ENCODE measurements around the gene HOXA3. TPM values are rescaled to one million over a fixed set of nuclear protein-coding genes. Genes with fewer than 3 reads are reported as not detected.

HOXA3 gene
- total RNA-seq, 1 experiment from 2014 or later = 9.2 TPM

DNA sequence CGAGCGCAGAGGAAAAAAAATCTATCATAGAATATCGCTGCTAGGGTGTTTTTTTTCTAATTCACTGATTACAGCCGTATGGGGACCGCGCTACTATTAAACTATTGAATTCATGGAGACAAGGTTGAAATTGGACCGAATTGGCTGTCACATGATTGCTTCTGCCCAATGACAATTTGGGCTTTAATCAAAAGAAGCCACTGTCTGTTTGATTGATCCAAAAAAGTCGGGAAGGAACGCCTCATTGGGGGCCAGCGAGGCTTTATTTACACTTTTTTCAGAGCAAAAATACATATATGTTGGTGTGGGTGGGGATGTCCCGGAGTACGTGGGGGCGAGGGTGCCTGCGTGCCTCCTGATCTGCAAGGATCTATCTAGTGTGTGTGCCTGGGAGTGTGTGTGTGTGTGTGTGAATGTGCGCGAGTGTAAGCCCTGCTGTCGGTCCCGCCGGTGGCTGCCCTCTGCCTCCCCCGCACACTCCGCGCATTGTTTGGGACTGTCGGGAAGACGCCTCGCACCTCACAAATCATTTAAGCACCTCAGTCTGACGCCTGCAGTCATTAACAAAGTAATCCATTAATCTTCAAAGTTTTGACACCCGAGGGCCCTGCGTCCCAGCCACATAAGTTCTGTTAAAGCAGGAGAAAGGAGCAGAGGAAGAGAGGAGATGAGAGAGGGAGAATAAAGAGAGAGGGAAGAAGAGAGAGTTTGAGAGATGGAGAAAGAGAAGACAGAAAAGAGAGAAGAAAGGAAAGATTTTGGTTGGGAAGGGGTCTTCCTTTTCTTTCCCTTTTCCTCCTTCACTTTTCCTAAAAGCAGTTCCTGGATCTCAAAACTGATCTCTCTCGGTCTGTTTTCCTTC lies 49.6 kb downstream of the HOXA3 start, which contains the start of gene HOXA2:
TSS of gene HOXA2 (minus strand) at position 103 of the 862 bp plus-strand sequence. CDS start 183 bp downstream, outside the sequence.
- no peak for ATAC-seq
- Histone ChIP-seq H3K9me2 (ENCODE audit: insufficient read depth) (no peaks in the 10 kb centered on the region), H2AFZ (ENCODE audit: low read depth, low read length, poor library complexity, severe bottlenecking) (no peak within 1 kb of the TSS), H3K79me2 (ENCODE audit: insufficient read depth, low read length) (peaks cover 11% of the 10 kb centered on the region; the same call in 1 of the 2 replicates), H4K20me1 (ENCODE audit: insufficient read depth) (no peaks in the 10 kb centered on the region), H3K4me1 (ENCODE audit: control insufficient read depth in 1 of 2, insufficient read depth in 2 of 2, low read length in 2 of 2) (peaks cover under 1 to 2% of the 10 kb centered on the region in 2 experiments; a peak in 3 of 4 replicates), H3K4me2 (ENCODE audit: low read length) (no peak within 1 kb of the TSS), H3K9ac (ENCODE audit: low read length) (no peak within 1 kb of the TSS), H3K36me3 (ENCODE audit: control insufficient read depth in 1 of 2, insufficient read depth in 2 of 2, low read length in 2 of 2) (no peaks in the 10 kb centered on the region), H3K9me3 (ENCODE audit: control insufficient read depth in 1 of 2, insufficient read depth in 1 of 2, low read depth in 1 of 2, low read length in 2 of 2) (no peaks in the 10 kb centered on the region), H3K4me3 (replicated peaks in 1 of 2; ENCODE audit: low read depth in 1 of 2, low read length in 2 of 2) (no peak within 1 kb of the TSS), H3K27ac (ENCODE audit: low read depth, low read length) (no peak within 1 kb of the TSS), H3K27me3 (ENCODE audit: insufficient read depth, low read length) (no peaks in the 10 kb centered on the region)
- DNase-seq (ENCODE audit: low read depth, low spot score) = no peak
- no TSS peak for BruUV-seq (replicated peaks)
- CTCF ChIA-PET = no interaction called here
- POLR2A ChIA-PET = no interaction called here
- no peak for TF ChIP-seq JUND (IDR thresholded peaks at IDR 0.05)
- no peak for TF ChIP-seq ZFX (IDR thresholded peaks at IDR 0.05)
- TF ChIP-seq CEBPB (IDR thresholded peaks at IDR 0.05; ENCODE audit: low read depth) = no peak
- intact Hi-C loops (cut with micrococcal nuclease) = no loop called here
- RAD21 ChIA-PET (ENCODE audit: low non-redundant PET in 1 of 2, low total read pairs in 2 of 2, uncharacterized antibody in 2 of 2, unreplicated experiment in 2 of 2) = no interaction called here

DNA sequence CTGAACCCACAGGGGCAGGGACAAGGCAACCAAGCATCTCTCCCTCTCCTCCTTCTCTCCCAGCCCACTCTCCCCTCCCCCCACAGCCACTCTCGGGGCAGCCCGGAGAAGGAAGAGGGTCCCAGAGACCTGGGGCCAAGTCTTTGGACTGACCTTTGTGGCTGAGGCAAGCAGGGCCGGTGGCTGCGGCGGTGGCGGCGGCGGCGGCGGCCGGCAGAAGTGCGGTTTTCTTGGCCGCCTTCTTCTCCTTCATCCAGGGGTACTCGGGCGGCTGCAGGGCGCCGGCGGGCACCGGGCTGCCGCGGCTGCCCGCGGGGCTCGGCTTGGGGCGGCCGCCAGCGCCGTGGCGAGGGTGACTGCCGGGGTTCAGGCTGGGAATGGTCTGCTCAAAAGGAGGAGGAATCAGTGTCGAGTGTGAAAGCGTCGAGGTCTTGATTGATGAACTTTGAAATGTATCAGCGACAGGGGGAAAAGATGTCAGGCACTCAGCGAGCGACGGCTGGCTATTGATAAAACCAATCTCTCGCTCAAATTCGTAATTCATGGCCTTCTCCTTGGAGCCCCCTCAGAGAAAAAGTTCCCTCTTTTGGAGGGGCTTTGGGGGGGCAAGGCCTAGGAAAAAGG lies 50.3 kb downstream of the HOXA3 start:
- no TSS peak for BruUV-seq (replicated peaks)
- H3K27ac ChIP-seq (ENCODE audit: low read depth, low read length) = no peak overlapping the region
- intact Hi-C loops (cut with micrococcal nuclease) = no loop called here

More for the DNA sequence above, 50.3 kb downstream of the HOXA3 start:
- no peak for DNase-seq (ENCODE audit: low read depth, low spot score)
- no peaks in the 10 kb centered on the region for H3K9me3 ChIP-seq (ENCODE audit: control insufficient read depth in 1 of 2, insufficient read depth in 1 of 2, low read depth in 1 of 2, low read length in 2 of 2)
- H2AFZ ChIP-seq (ENCODE audit: low read depth, low read length, poor library complexity, severe bottlenecking) = no peak overlapping the region
- no peaks in the 10 kb centered on the region for H3K36me3 ChIP-seq (ENCODE audit: control insufficient read depth in 1 of 2, insufficient read depth in 2 of 2, low read length in 2 of 2)
- no peak overlapping the region for H3K9ac ChIP-seq (ENCODE audit: low read length)
- H3K4me3 ChIP-seq (replicated peaks in 1 of 2; ENCODE audit: low read depth in 1 of 2, low read length in 2 of 2) = no peak overlapping the region
- TF ChIP-seq JUND (IDR thresholded peaks at IDR 0.05) (no peak), CBX3 (IDR thresholded peaks at IDR 0.05; ENCODE audit: low read depth) (no peak), EZH2 (IDR thresholded peaks at IDR 0.05) (no peak)
- H4K20me1 ChIP-seq (ENCODE audit: insufficient read depth) = no peaks in the 10 kb centered on the region
- peaks cover 8 to 9% of the 10 kb centered on the region in 2 experiments; a peak in 3 of 4 replicates for H3K4me1 ChIP-seq (ENCODE audit: control insufficient read depth in 1 of 2, insufficient read depth in 2 of 2, low read length in 2 of 2)
- H3K9me2 ChIP-seq (ENCODE audit: insufficient read depth) = no peaks in the 10 kb centered on the region
- ChIA-PET CTCF (no interaction called here), POLR2A (no interaction called here), RAD21 (ENCODE audit: low non-redundant PET in 1 of 2, low total read pairs in 2 of 2, uncharacterized antibody in 2 of 2, unreplicated experiment in 2 of 2) (no interaction called here)
- no peak for ATAC-seq
- peaks cover 18% of the 10 kb centered on the region for H3K79me2 ChIP-seq (ENCODE audit: insufficient read depth, low read length)
- no peaks in the 10 kb centered on the region for H3K27me3 ChIP-seq (ENCODE audit: insufficient read depth, low read length)
- H3K4me2 ChIP-seq (ENCODE audit: low read length) = no peak overlapping the region

Data from HCT116 (cell line).